Testis (tissue), 2 donors: Measurements from ENCODE around the gene TBX10.

ENCODE experiments used
- POLR2A ChIP-seq: fragments of 450-650 bp; IDR thresholded peaks from one replicate; pipeline ENCODE4 v1.6.1; 2017; ENCODE audit warnings: antibody characterized with exemption, mild to moderate bottlenecking, moderate library complexity
- TF ChIP-seq, protein P1 (sequence below), 3 experiments: fragments of 450-650 bp in 2 of 3; fragments of 200-600 bp in 1 of 3; sonication (generic) in 1 of 3; IDR thresholded peaks; one replicate each; pipeline ENCODE4 v1.5.1; 2016 to 2019; ENCODE audit warnings: antibody characterized with exemption in 3 of 3, mild to moderate bottlenecking in 2 of 3, moderate library complexity in 1 of 3

GRCh38 chr11:67654225-67654624 is 14.7 kb upstream of the TBX10 start:
- no peak for TF ChIP-seq POLR2A
- TF ChIP-seq, protein P1, sequence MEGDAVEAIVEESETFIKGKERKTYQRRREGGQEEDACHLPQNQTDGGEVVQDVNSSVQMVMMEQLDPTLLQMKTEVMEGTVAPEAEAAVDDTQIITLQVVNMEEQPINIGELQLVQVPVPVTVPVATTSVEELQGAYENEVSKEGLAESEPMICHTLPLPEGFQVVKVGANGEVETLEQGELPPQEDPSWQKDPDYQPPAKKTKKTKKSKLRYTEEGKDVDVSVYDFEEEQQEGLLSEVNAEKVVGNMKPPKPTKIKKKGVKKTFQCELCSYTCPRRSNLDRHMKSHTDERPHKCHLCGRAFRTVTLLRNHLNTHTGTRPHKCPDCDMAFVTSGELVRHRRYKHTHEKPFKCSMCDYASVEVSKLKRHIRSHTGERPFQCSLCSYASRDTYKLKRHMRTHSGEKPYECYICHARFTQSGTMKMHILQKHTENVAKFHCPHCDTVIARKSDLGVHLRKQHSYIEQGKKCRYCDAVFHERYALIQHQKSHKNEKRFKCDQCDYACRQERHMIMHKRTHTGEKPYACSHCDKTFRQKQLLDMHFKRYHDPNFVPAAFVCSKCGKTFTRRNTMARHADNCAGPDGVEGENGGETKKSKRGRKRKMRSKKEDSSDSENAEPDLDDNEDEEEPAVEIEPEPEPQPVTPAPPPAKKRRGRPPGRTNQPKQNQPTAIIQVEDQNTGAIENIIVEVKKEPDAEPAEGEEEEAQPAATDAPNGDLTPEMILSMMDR (IDR thresholded peaks at IDR 0.05): no peak
